Ishikawa (cell line): Measurements from ENCODE around the gene CDC42BPB.

Experiments used
- NFIC ChIP-seq: IDR thresholded peaks from 2 replicates; pipeline ENCODE4 v1.6.1; 2012
- TCF12 ChIP-seq: IDR thresholded peaks from 2 replicates; pipeline ENCODE4 v1.6.1; 2012; ENCODE audit warnings: low read depth
- TEAD4 ChIP-seq: IDR thresholded peaks from 2 replicates; pipeline ENCODE4 v1.6.1; 2012
- TF ChIP-seq, protein P1 (sequence below): IDR thresholded peaks from 2 replicates; pipeline ENCODE4 v1.6.1; 2012

- TF ChIP-seq NFIC: no peak
- TF ChIP-seq TEAD4: no peak
- no peak for TF ChIP-seq TCF12
- TF ChIP-seq, protein P1, sequence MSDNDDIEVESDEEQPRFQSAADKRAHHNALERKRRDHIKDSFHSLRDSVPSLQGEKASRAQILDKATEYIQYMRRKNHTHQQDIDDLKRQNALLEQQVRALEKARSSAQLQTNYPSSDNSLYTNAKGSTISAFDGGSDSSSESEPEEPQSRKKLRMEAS: no peak; the same call in 1 of the 2 replicates
Measured at GRCh38 chr14:103057028-103057371, 349 bp downstream of the CDC42BPB start.
